Kidney epithelial cell (primary cell): ENCODE measurements around the gene SENP3. TPM values are rescaled to one million over a fixed set of nuclear protein-coding genes. Genes with fewer than 3 reads are reported as not detected.

Source experiments
- DNase-seq: peaks from one replicate; pipeline ENCODE4 v3.0.0-alpha.2; 2010; ENCODE audit warnings: low read depth
- H3K27me3 ChIP-seq: 2 replicates; pipeline ENCODE4 v1.6.0; 2011; ENCODE audit warnings: low read length; ENCODE audit not compliant: control insufficient read depth, insufficient read depth
- H3K36me3 ChIP-seq: 2 replicates; pipeline ENCODE4 v1.5.1; 2011; ENCODE audit warnings: low read length; ENCODE audit not compliant: control insufficient read depth, insufficient read depth
- H3K4me3 ChIP-seq: 2 replicates; pipeline ENCODE4 v1.5.1; 2011; ENCODE audit warnings: low read depth, mild to moderate bottlenecking, control low read depth, low read length
- CTCF ChIP-seq: IDR thresholded peaks from 2 replicates; pipeline ENCODE4 v1.5.1; 2011; ENCODE audit warnings: mild to moderate bottlenecking, moderate library complexity, low read length, control low read depth, inconsistent platforms; ENCODE audit not compliant: insufficient read depth, poor library complexity, severe bottlenecking
- total RNA-seq: library from RNA; depleted of rRNA; stranded (reverse); fragments of >200 nt; gene quantifications from 2 replicates; pipeline ENCODE4 v1.2.3, GENCODE V29; 2015

The SENP3 gene
- total RNA-seq, 1 donor from 2014 or later = 107 TPM

- no peak for TF ChIP-seq CTCF
- H3K4me3 ChIP-seq = no peak overlapping the region
- DNase-seq = no peak
- no peaks in the 10 kb centered on the region for H3K36me3 ChIP-seq
- H3K27me3 ChIP-seq = no peaks in the 10 kb centered on the region
Measured at GRCh38 chr17:7541074-7541621, 20.6 kb upstream of the SENP3 start.

- Histone ChIP-seq H3K36me3 (no peaks in the 10 kb centered on the region), H3K4me3 (no peak overlapping the region), H3K27me3 (no peaks in the 10 kb centered on the region)
- TF ChIP-seq CTCF = no peak
- DNase-seq = no peak
Measured at GRCh38 chr17:7544911-7545310, 16.8 kb upstream of the SENP3 start.

GRCh38 chr17:7548585-7549400 is 12.9 kb upstream of the SENP3 start, which contains the start of gene TNFSF12:
Gene TNFSF12 (plus strand): TSS chr17:7549058. CDS start chr17:7549154, 96 bp downstream.
- no peak for DNase-seq
- no peak for TF ChIP-seq CTCF
- Histone ChIP-seq H3K36me3 (no peaks in the 10 kb centered on the region), H3K27me3 (no peaks in the 10 kb centered on the region), H3K4me3 (peak within 1 kb of the TSS; percentile 54)

- H3K36me3 ChIP-seq = no peaks in the 10 kb centered on the region
- TF ChIP-seq CTCF = no peak
- no peaks in the 10 kb centered on the region for H3K27me3 ChIP-seq
- peak overlapping the region; percentile 54 for H3K4me3 ChIP-seq
- no peak for DNase-seq
Measured at GRCh38 chr17:7549401-7550055, 12.2 kb upstream of the SENP3 start.

- H3K4me3 ChIP-seq = no peak overlapping the region
- H3K36me3 ChIP-seq = no peaks in the 10 kb centered on the region
- H3K27me3 ChIP-seq = no peaks in the 10 kb centered on the region
- no peak for TF ChIP-seq CTCF
- DNase-seq = no peak
Measured at GRCh38 chr17:7550344-7550743, 11.4 kb upstream of the SENP3 start.
